Subcutaneous abdominal adipose tissue (tissue), 5 donors: Measurements from ENCODE around the gene MRPS11.
"Not testable (repeated sequence)": the region's sequence is repeated elsewhere in the genome, so short reads cannot be mapped to it uniquely, and the experiment has no call there.

Source experiments
- H3K27ac ChIP-seq: one replicate; pipeline ENCODE4 v1.7.0; 2013; ENCODE audit warnings: low read depth, mild to moderate bottlenecking, inconsistent platforms, low read length, moderate library complexity
- H3K27me3 ChIP-seq, 5 donors: one replicate each; pipeline ENCODE4 v1.7.0; 2013; ENCODE audit warnings: low read length in 5 of 5, inconsistent platforms in 1 of 5; ENCODE audit not compliant: control insufficient read depth in 5 of 5, insufficient read depth in 4 of 5
- H3K36me3 ChIP-seq, 5 donors: one replicate each; pipeline ENCODE4 v1.7.0; 2013; ENCODE audit warnings: low read length in 5 of 5; ENCODE audit not compliant: control insufficient read depth in 5 of 5, insufficient read depth in 5 of 5
- H3K4me1 ChIP-seq, 5 donors: one replicate each; pipeline ENCODE4 v1.7.0; 2013; ENCODE audit warnings: low read length in 5 of 5, mild to moderate bottlenecking in 3 of 5, moderate library complexity in 1 of 5; ENCODE audit not compliant: control insufficient read depth in 5 of 5, insufficient read depth in 5 of 5
- H3K4me3 ChIP-seq, 5 donors: one replicate each; pipeline ENCODE4 v1.7.0; 2013; ENCODE audit warnings: low read length in 5 of 5, low read depth in 1 of 5
- H3K9ac ChIP-seq, 5 donors: one replicate each; pipeline ENCODE4 v1.7.0; 2013; ENCODE audit warnings: low read length in 5 of 5, mild to moderate bottlenecking in 4 of 5, moderate library complexity in 3 of 5
- H3K9me3 ChIP-seq, 5 donors: one replicate each; pipeline ENCODE4 v1.7.0; 2013; ENCODE audit warnings: low read length in 5 of 5; ENCODE audit not compliant: control insufficient read depth in 5 of 5
- donor health status: healthy.
- donor health status: healthy.
- donor health status: healthy.
- donor health status: healthy.
- donor health status: healthy.

Gene MRPS11

GRCh38 chr15:88434106-88434505, 33.4 kb upstream of the MRPS11 start:
- not testable (repeated sequence) for H3K9me3 ChIP-seq, H3K4me1 ChIP-seq, H3K4me3 ChIP-seq, H3K27ac ChIP-seq, H3K9ac ChIP-seq, H3K36me3 ChIP-seq
- peaks cover 2 to 18% (median 3%) of the 10 kb centered on the region in 5 donors for H3K27me3 ChIP-seq

- Histone ChIP-seq H3K27ac (no peak overlapping the region), H3K27me3 (peaks cover 0 to 23% (median 3%) of the 10 kb centered on the region in 5 donors)
Observed at GRCh38 chr15:88438181-88438580, 29.3 kb upstream of the MRPS11 start.

GRCh38 chr15:88440021-88440420, 27.5 kb upstream of the MRPS11 start:
- no peak overlapping the region for H3K4me3 ChIP-seq
- H3K36me3 ChIP-seq: no peaks in the 10 kb centered on the region
- no peak overlapping the region for H3K9ac ChIP-seq
- peaks cover 2 to 23% (median 3%) of the 10 kb centered on the region in 5 donors for H3K27me3 ChIP-seq
- H3K9me3 ChIP-seq: peaks cover 0 to 7% (median 4%) of the 10 kb centered on the region in 5 donors
- no peak overlapping the region for H3K27ac ChIP-seq
- H3K4me1 ChIP-seq: no peaks in the 10 kb centered on the region

More at GRCh38 chr15:88438181-88438580, 29.3 kb upstream of the MRPS11 start:
- Histone ChIP-seq H3K4me3 (no peak overlapping the region), H3K9ac (no peak overlapping the region), H3K4me1 (no peaks in the 10 kb centered on the region), H3K9me3 (peaks cover 0 to 1% (median 0%) of the 10 kb centered on the region in 5 donors), H3K36me3 (no peaks in the 10 kb centered on the region)

- H3K9me3 ChIP-seq: peaks cover 0 to 7% (median 4%) of the 10 kb centered on the region in 5 donors
- no peak overlapping the region for H3K4me3 ChIP-seq
- H3K27me3 ChIP-seq: peaks cover 2 to 20% (median 3%) of the 10 kb centered on the region in 5 donors
- H3K27ac ChIP-seq: no peak overlapping the region
- H3K4me1 ChIP-seq: no peaks in the 10 kb centered on the region
- H3K36me3 ChIP-seq: no peaks in the 10 kb centered on the region
- no peak overlapping the region for H3K9ac ChIP-seq
Observed at GRCh38 chr15:88441076-88441730, 26.3 kb upstream of the MRPS11 start.

- H3K36me3 ChIP-seq: no peaks in the 10 kb centered on the region
- H3K4me3 ChIP-seq: no peak overlapping the region
- no peak overlapping the region for H3K27ac ChIP-seq
- H3K9me3 ChIP-seq: peaks cover 0 to 7% (median 4%) of the 10 kb centered on the region in 5 donors
- H3K9ac ChIP-seq: no peak overlapping the region
- peaks cover 0 to 9% (median 2%) of the 10 kb centered on the region in 5 donors for H3K4me1 ChIP-seq
- peaks cover 0 to 8% (median 0%) of the 10 kb centered on the region in 5 donors for H3K27me3 ChIP-seq
Observed at GRCh38 chr15:88447206-88447605, 20.3 kb upstream of the MRPS11 start.

GRCh38 chr15:88447741-88448140, 19.8 kb upstream of the MRPS11 start:
- Histone ChIP-seq H3K27ac (no peak overlapping the region), H3K4me3 (no peak overlapping the region), H3K36me3 (no peaks in the 10 kb centered on the region), H3K27me3 (peaks cover 0 to 8% (median 0%) of the 10 kb centered on the region in 5 donors), H3K9ac (no peak overlapping the region), H3K4me1 (peaks cover 0 to 9% (median 2%) of the 10 kb centered on the region in 5 donors), H3K9me3 (peaks cover 0 to 7% (median 4%) of the 10 kb centered on the region in 5 donors)

GRCh38 chr15:88448991-88449461, 18.5 kb upstream of the MRPS11 start:
- Histone ChIP-seq H3K4me1 (peaks cover 0 to 9% (median 2%) of the 10 kb centered on the region in 5 donors), H3K4me3 (no peak overlapping the region), H3K36me3 (no peaks in the 10 kb centered on the region), H3K9me3 (peaks cover 0 to 3% (median 0%) of the 10 kb centered on the region in 5 donors), H3K9ac (no peak overlapping the region), H3K27ac (no peak overlapping the region), H3K27me3 (peaks cover 0 to 8% (median 0%) of the 10 kb centered on the region in 5 donors)

- Histone ChIP-seq H3K4me3 (no peak overlapping the region), H3K27ac (no peak overlapping the region), H3K9me3 (peaks cover 0 to 3% (median 0%) of the 10 kb centered on the region in 5 donors), H3K27me3 (peaks cover 0 to 8% (median 0%) of the 10 kb centered on the region in 5 donors), H3K36me3 (no peaks in the 10 kb centered on the region), H3K9ac (no peak overlapping the region), H3K4me1 (peaks cover 0 to 10% (median 2%) of the 10 kb centered on the region in 5 donors)
Observed at GRCh38 chr15:88449581-88449980, 17.9 kb upstream of the MRPS11 start.

GRCh38 chr15:88450125-88450798, 17.2 kb upstream of the MRPS11 start:
- H3K27ac ChIP-seq: no peak overlapping the region
- peaks cover 0 to 2% (median 0%) of the 10 kb centered on the region in 5 donors for H3K9me3 ChIP-seq
- H3K27me3 ChIP-seq: peaks cover 0 to 8% (median 0%) of the 10 kb centered on the region in 5 donors
- peaks cover 0 to 17% (median 9%) of the 10 kb centered on the region in 5 donors for H3K4me1 ChIP-seq
- H3K9ac ChIP-seq: no peak overlapping the region
- no peaks in the 10 kb centered on the region for H3K36me3 ChIP-seq
- H3K4me3 ChIP-seq: no peak overlapping the region

- Histone ChIP-seq H3K9ac (no peak overlapping the region), H3K4me3 (no peak overlapping the region), H3K4me1 (peaks cover 0 to 24% (median 10%) of the 10 kb centered on the region in 5 donors), H3K36me3 (peaks cover 10 to 19% (median 14%) of the 10 kb centered on the region in 5 donors), H3K9me3 (no peaks in the 10 kb centered on the region), H3K27ac (no peak overlapping the region), H3K27me3 (peaks cover 0 to 8% (median 0%) of the 10 kb centered on the region in 5 donors)
Observed at GRCh38 chr15:88453651-88454050, 13.9 kb upstream of the MRPS11 start.
